Esophagus squamous epithelium (tissue), 4 donors: Measurements from ENCODE around the gene KDM4E.
"Not testable (repeated sequence)": the region's sequence is repeated elsewhere in the genome, so short reads cannot be mapped to it uniquely, and the experiment has no call there.

ENCODE experiments used
- POLR2A ChIP-seq, 4 donors: fragments of 450-650 bp; IDR thresholded peaks; one replicate each; pipeline ENCODE4 v1.6.1; 2017; ENCODE audit warnings: antibody characterized with exemption in 4 of 4, mild to moderate bottlenecking in 4 of 4, moderate library complexity in 3 of 4
- TF ChIP-seq, protein P1 (sequence below), 6 experiments: fragments of 450-650 bp in 4 of 6; fragments of 200-600 bp in 2 of 6; sonication (generic) in 2 of 6; IDR thresholded peaks; one replicate each; pipeline ENCODE4 v1.5.1; 2016 to 2019; ENCODE audit warnings: antibody characterized with exemption in 6 of 6, mild to moderate bottlenecking in 4 of 6, moderate library complexity in 4 of 6

DNA sequence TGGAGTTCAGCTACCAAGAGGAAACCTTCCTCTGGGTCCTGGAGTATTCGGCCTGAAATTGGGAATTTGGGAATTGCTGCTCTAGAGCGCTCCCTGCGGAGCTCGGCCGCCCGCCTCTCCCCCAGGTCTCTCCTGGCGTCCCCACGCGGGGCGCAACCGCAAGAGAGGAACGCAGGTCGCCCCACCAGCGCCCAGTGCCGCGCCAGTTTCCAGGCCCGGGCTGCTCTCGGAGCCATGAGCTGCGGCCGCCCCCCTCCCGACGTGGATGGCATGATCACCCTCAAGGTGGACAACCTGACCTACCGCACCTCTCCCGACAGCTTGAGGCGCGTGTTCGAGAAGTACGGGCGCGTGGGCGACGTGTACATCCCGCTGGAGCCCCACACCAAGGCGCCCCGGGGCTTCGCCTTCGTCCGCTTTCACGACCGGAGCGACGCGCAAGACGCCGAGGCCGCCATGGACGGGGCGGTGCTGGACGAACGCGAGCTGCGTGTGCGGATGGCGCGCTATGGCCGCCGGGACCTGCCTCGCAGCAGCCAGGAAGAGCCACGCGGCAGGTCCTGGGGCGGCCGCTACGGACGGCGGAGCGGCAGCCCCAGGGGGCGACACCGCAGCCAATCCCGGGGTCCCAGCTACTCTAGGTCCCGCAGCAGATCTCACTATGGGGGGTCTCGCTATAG is 12.4 kb downstream of the KDM4E start:
- TF ChIP-seq, protein P1, sequence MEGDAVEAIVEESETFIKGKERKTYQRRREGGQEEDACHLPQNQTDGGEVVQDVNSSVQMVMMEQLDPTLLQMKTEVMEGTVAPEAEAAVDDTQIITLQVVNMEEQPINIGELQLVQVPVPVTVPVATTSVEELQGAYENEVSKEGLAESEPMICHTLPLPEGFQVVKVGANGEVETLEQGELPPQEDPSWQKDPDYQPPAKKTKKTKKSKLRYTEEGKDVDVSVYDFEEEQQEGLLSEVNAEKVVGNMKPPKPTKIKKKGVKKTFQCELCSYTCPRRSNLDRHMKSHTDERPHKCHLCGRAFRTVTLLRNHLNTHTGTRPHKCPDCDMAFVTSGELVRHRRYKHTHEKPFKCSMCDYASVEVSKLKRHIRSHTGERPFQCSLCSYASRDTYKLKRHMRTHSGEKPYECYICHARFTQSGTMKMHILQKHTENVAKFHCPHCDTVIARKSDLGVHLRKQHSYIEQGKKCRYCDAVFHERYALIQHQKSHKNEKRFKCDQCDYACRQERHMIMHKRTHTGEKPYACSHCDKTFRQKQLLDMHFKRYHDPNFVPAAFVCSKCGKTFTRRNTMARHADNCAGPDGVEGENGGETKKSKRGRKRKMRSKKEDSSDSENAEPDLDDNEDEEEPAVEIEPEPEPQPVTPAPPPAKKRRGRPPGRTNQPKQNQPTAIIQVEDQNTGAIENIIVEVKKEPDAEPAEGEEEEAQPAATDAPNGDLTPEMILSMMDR (IDR thresholded peaks at IDR 0.05), result not testable (repeated sequence)
- not testable (repeated sequence) for TF ChIP-seq POLR2A (IDR thresholded peaks at IDR 0.05)
